CD4-positive, alpha-beta T cell treated with Interleukin-12 subunit alpha and Interleukin-12 subunit beta, for 1 hour (primary cell): ENCODE results near the gene L3MBTL4.
"Not testable (repeated sequence)": the region's sequence is repeated elsewhere in the genome, so short reads cannot be mapped to it uniquely, and the experiment has no call there.

Experiments used
- DNase-seq: peaks from one replicate; pipeline ENCODE4 v3.0.0-alpha.2; 2020

The L3MBTL4 gene

DNA sequence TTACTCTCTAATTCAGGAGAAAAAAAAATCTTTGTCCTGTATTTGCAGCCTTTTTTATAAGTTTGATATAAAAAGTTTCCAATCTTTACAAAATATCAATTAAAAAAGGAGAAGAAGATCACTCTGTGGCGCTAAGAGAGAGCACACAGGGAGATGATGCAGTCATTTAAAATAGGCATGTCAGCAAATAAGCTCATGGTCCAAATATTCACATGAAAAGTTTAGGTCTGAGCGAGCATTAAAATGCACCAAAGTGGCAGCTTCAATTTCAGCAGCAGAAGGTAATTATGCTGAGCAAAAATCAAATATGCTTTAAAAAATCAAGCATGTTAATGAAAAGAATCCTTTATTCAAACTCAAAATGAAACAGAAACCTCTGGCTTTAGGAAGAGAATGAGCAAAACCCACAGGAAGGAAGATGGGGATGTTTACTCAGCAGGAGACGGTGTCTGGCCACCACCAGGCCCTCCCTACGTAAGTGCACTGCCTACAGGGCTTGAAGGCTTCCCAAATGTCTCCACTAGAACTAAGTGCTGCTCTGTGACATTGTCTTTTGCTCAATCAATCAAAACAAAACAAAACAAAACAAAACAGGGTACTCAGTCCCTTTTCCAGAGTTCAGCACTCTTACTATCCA lies 120.4 kb downstream of the L3MBTL4 start:
- peak; percentile 4 for DNase-seq

DNA sequence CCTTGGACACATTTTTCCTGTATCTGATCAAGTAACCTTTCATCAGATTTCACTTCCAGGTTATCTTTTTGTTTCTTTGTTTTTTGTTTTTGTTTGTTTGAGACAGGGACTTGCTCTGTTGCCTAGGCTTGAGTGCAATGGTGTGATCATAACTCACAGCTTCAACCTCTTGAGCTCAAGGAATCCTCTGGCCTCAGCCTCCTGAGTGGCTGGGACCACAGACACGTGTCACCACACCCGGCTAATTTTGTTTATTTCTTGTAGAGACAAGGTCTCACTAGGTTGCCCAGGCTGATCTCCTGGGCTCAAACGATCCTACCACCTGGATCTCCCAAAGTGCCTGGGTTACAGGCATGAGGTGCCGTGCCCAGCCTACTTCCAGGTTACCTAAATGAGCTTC lies 124.9 kb downstream of the L3MBTL4 start:
- no peak for DNase-seq

DNA sequence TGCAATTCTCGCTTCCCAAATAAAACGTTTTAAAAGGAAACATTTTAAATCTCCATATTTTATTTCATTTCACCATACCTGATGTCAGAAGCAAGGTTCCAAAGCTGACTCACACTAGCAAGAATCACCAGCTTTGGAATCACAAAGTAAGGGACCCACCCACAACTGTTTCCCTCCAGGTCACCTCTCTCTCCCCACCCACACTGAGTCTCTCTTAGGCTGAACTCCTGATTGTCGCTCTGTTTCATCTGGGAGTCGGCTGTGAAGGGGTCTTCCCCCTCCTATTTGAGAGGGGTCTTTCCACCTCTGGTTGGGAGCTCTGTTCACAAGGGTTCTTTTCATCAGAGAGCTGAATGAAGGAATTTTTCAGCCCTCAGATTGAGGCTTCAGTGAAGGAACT lies 128.1 kb downstream of the L3MBTL4 start:
- no peak for DNase-seq

DNA sequence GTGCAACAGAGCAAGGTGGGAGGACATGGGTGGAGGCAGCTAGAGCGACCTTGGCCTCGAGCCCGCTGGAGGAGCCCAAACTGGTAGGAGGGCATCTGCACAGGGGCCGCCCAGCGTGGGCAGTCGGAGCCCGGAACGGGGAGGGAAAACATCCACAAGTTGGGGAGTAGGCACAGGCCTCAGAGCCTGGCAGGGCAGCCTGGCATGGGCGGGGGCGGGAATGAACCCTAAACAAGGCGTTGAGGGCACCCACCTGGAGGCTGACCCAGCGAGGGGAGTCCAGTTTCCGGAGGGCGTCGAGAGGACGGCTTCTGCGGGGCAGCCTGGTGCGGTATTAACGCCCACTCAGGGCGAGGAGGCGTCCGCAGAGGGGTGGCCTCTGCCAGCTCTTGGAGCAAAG lies 129.9 kb downstream of the L3MBTL4 start:
- DNase-seq: no peak

DNA sequence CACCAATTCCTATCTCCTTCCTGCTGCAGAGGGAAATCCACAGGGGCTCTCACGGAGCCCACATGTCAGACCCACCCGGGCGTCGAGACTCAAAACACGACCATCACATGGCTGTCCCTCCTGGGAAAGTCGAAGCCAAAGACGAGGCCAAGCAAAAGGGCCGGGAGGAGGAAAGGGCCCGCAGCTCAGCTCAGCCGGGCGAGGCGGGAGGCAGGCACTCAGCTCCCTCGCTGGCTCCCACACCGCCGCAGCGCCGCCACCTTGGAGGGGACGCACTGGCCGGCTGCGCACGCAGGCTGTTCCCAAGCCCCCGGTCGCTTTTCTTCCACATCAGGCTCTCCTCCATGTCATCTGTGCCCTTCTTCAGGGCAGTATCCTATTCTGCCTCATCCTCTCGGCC lies 130.4 kb downstream of the L3MBTL4 start:
- DNase-seq: no peak

DNA sequence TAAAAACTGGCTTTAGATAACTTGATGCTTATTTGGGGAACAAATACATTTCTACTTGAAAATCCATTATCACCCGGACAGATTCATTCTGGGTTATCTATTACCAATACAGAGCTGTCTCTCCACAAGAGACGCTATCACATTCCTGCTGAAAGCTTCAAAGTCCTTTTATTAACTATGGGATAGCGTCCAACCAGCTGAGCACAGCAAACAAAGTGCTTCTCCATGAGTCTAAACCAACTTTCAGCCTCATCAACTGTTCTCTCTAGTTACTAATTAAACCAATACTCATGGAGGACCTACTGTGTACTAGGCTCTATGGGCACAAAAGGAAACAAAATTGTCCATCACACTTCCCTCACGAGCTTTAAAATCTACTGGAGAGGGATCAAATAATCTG lies 132.8 kb downstream of the L3MBTL4 start:
- DNase-seq: no peak

DNA sequence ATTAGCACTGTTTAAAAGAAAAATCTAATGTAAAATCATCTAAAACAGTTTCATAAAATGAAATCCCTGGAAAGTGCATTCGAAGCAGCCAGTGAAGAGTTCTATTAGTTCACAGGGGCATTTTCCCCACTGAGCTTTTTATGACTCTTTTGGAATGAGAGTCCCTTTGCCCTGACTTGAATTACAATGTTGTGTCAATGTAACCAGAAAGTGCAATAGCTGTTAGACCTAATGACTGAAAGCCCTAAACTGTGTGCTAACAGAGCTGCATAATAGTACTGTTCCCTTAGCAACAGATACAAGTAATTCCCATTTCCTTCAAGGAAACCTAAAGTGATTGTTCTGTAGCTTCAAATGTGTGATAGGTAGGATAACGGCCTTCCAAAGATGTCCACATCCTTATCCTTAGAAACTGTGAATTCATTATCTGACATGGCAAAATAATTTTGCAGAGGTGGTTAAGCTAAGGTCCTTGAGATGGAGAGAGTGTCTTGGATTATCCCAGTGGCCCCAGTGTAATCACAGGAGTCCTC lies 134.4 kb downstream of the L3MBTL4 start:
- no peak for DNase-seq

DNA sequence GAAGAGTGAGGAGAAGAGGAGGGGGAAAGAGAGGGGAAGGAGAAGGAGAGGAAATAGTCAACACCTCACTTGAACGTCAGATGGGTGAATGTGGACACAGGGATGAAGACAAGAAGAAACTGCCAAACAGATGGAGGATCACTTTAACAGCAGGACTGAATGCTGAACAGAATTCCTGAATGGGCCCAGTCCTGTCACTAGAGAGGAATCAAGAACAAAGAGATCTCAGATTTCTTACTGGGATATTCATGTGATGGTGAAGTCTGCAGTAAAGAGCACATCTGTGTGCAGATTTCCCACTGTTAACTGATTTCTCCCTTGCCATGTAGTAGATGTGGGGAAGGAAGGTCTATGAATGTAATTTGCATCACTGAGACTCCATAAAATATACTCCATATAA lies 135.4 kb downstream of the L3MBTL4 start:
- DNase-seq: no peak

DNA sequence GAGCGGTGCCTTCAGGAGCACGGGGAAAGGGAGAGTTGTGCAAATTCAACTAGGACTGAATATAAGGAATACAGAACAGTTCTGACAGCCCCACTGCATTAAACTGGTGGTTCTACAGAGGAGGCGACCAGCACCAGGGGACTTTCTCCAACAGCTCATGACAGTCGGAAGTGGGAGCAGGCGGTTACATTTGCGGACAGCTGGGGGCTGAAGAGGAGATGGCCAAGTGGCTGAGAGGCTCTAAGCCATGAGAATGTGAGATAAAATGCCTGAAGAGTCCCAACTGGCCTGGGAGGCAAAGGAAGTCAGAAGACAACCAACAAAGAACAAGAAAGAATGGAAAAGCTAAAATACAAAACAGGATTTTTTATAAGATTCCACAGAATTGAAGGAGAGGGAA lies 141.3 kb downstream of the L3MBTL4 start:
- DNase-seq: no peak

DNA sequence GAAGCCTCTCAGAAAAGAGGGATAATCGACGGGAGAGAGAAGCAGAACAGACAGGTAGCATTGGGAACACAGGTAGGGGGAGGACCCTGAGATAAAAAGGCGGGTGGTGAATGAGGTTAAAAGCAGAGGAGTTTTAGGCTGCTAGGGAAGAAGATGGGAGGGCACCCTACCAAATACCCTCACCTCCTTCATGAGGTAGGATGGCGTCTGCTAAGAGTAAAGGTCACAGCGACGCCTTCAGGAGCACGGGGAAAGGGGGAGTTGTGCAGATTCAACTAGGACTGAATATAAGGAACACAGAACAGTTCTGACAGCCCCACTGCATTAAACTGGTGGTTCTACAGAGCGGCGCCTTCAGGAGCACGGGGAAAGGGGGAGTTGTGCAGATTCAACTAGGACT lies 142.6 kb downstream of the L3MBTL4 start:
- not testable (repeated sequence) for DNase-seq

DNA sequence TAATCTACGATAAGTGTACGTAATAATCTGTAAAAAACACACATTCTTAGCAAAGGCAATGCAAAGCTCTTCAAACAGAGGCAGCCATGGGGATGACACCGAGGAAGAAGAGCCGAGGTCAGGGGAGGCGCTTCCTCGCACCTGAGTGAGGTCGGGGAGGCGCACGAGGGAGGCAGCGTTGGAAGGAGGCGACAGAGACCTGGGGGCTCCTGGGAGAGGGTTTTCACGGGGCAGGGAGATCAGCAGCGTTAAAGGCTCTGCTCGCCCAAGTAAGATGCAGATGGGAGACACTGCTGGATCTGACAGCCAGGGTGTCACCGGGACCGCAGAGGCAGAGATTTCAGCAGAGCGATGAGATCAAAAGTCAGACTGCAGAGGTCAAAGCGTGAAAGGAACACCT lies 143.1 kb downstream of the L3MBTL4 start:
- DNase-seq: no peak

DNA sequence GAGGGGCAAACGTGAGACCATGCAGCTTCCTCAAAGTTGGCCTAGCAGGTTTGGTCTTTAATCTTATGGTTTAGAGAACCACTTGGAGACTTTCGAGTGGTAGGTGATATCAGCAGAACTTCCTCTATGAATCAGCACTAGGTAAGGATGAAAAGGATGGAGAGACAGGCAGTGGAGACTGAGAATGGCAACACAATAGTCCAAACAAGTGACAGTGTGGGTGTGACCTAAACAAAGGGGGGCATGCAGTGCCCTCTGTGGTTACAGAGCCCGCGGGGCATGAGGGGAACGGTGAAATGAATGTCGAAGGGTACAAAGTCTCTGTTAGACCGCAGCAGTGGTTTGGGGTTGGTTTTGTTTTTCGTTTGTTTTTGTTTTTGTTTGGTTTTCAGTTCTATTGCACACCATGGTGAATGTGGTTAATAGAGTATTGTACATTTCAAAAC lies 143.9 kb downstream of the L3MBTL4 start:
- no peak for DNase-seq

DNA sequence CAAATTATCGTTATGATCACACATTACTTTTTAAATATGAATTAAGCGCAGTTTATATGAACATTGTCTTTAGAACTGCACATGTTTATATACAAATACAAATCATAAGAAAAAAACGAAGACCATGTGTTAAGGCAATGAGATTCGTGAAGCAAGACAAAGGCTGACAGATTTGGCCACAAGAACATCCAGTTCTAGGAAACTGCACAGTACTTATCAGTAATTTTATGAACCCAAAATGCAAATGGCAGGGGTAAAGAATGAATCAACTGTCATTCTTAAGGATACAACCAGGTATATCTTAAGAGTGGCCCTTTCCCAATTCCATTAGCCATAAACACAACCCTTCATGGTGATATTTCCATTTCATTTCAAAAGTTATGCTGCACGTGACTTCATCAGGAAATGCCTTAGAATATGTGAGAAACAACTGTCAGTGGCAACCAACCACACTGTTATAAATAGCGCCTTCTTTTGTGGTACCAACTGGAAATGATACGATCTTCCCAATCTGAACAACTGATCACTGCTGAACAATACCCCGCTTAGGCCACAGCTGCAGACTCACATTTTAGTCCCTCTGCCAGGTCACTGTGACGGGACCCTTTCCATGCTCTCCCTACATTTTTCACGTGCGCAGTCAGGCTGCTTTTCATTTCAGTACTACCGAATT lies 144.9 kb downstream of the L3MBTL4 start:
- DNase-seq: no peak

DNA sequence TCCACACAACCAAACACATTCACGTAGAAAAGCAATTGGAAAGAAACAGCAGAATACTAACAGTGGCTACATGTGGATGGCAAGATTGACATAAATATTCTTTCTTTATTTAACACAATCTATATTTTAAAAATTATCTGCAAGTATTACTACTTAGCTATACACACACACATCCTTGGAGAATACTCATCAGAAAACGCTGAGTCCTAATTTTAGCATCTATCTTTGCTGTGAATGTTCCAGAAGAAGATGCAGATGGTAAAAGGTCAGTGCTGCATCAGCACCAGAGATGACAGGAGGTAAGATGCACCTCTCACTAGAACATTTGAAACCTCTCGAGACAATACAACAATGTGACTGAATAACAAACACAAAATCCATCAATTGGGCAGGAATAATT lies 148.5 kb downstream of the L3MBTL4 start:
- no peak for DNase-seq

DNA sequence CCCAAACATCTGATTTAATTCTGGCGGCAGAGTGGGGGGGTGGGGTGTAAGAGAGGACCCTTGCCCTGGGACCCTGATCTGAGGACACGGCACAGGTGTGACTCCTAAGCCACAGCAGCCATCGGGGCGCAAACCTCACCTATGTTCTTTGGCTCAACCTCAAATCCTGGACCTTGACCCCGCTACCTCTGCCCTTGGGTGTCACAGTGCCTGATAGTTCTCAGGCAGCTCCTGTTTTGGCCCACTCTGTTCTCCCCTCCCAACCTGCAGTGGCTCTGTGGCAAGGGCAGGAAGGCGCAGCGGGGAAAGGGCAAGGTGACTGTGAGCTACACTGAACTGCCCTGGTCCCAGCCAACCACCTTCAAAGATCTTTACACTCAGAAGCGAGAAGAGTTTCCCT lies 152.8 kb downstream of the L3MBTL4 start:
- no peak for DNase-seq

DNA sequence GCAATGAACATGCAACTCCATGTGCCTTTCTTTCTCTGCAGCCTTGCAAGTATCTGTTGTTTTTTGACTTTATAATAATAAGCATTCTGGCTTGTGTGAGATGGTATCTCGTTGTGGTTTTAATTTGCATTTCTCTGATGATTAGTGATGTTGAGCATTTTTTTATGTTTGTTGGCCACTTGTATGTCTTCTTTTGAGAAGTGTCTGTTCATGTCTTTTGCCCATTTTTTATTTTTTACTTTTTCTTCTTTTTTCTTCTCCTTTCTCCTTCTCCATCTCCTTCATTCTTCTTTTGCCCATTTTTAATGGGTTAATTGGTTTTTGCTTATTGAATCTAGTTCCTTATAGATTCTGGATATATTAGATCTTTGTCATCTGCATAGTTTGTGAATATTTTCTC lies 155.4 kb downstream of the L3MBTL4 start:
- DNase-seq: not testable (repeated sequence)

DNA sequence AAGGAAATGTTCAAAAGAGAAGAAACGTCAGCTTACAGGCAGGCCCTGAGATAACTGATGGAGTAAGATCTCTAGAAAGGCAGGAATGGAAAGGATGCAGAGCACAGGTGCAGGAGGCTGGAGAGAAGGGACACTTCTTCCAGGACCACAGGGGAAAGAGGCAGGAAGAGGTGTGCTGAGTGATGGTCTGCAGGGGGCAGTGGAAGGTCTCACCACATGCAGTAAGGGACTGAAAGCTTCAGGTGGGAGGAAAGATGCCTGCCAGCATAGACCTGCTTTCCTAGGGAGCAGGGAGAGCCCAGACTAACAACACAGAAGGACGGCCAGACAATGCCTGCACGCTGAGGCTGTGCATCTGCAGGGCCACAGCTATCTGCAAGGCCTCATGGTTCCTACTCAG lies 156.8 kb downstream of the L3MBTL4 start:
- DNase-seq: no peak

DNA sequence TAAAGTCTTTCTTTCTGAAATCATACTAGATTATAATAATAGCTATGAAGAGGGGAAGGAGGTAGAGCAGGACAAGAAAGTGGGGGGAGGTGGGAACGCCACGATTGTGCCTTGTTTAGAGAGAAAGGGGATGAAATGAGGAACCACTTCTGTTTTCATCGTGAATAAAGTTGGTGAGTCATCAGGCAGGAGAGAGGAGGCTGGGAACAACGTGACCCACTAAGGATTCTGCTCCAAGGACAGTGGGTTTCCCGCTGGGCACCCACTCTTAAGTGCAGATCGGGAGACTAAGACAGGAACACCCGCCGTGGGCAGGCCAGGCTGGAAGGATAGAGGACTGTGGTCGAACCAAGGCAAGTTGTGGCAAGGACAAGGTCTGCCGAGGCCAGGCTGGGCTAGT lies 158.2 kb downstream of the L3MBTL4 start:
- DNase-seq: no peak

DNA sequence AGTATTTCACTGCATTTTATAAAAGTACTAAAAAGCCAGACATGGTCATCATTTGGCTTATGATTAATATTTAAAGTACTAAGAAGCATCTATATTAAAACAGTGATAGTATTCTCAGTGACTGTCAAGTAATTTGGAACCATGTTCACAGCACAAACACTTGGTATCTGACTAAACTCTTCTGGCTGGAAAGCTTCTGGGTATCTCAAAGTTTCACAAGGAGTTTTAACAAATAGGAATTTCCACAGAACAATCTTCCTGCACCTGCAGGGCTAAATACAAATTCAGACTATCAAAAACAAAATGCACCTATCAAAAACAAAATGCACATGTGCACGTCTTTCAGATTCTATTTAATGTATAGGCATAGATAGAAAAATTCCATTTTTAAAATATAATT lies 158.8 kb downstream of the L3MBTL4 start:
- DNase-seq: no peak

DNA sequence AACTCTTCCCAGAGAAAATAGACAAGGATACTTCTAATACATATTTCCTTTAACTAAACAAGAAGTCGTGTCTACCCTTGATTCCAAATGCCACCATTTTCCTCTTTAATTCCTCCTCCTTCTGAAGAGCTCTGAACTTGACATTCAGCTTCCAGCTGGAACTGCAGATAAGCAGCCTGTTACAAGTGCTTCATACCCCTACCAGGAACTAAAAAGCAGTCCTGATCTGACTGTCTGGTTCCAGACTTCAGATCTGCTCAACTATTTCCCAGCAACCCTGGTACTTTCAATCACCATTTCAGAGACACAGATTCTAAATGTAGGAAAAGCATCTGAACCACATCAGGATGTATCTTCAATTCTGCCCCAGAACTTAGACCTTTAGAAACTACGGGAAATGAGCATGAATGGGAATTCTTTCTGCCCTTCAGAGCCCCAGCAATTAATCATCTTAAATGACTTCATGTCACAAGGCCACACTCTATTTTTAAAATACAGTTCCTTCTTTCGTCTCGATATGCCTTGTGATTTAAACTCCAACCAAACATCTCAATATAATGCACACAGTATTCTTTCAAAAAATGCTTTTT lies 159.5 kb downstream of the L3MBTL4 start:
- no peak for DNase-seq

DNA sequence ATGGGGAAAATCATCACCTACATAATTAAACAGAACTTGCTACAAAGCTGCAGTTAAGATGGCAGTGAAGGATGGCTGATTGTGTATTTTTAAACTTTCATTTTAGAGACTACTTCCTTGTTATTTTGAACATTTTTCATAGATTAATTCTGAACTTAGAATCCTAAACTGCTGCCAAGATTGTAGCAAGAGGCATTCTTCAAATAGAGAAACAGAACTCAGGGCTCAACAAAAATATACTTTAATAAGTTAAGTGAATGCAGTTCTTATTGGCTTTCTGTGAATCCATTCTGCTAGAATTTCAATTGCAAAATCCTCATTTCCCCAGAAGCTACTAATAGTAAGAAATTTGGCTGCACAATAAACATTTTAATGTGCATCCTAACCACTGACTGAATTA lies 160.3 kb downstream of the L3MBTL4 start:
- DNase-seq: no peak

DNA sequence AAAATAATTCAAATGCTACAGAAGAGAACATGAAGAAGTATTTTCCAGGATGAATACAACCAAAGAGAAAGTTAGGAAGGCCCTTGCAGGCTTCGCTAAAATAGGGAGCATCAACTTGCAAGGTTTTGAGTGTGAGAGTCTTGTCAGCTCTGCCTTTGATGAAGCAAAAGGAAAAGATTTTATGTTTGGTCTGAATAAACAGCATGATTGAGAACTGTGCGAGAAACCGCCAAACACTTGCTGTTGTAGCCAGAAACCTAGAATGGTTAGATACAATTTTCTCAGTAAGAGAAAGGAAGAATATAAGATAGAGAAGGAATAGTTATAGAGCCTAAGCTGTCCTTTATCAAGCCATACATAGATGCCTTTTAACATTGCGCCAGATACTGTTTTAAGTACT lies 163.6 kb downstream of the L3MBTL4 start:
- no peak for DNase-seq

DNA sequence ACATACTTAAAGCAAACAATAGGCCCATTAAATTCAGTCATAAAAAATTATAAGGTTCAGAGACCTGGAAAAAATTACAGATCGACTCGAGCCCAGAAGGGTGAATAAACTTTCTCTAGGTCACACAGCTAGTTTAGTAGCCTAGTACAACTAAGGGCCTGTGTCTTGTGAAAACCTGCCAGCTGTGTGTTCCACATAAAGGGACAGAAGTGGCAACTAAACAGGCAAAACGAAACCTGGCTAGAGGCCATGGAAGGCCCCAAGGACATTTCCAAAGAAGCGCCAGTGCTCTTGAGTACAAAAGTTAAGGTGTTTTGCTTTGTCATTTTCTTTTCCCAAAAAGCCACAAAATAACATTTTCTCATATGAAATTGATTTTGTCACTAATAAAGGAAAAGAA lies 164.9 kb downstream of the L3MBTL4 start:
- no peak for DNase-seq

DNA sequence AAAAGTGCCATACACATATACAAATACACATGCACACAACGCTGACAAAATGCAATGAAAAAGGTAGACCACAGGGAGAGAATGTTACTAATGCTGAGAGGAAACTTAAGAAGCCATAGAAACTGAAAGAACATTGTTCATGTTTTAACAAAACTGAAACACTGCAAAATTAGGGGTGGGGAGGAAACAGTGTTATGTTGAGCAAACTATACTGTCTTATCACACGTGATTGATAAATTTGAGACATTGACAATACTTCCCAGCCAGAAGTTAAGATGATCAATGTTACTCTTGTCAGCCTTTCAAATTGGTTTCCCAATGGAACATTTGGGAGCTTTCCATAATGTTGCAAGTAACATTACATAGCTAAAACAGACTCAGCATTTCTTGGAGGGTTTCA lies 165.5 kb downstream of the L3MBTL4 start:
- no peak for DNase-seq
